ENCODE results near the gene PI4KA. TPM values are rescaled to one million over a fixed set of nuclear protein-coding genes. Genes with fewer than 3 reads are reported as not detected.
"Not testable (repeated sequence)": the region's sequence is repeated elsewhere in the genome, so short reads cannot be mapped to it uniquely, and the experiment has no call there.

Gene PI4KA
- total RNA-seq, 2 experiments from 2014 or later, result 57.9 to 59.0 TPM

DNA sequence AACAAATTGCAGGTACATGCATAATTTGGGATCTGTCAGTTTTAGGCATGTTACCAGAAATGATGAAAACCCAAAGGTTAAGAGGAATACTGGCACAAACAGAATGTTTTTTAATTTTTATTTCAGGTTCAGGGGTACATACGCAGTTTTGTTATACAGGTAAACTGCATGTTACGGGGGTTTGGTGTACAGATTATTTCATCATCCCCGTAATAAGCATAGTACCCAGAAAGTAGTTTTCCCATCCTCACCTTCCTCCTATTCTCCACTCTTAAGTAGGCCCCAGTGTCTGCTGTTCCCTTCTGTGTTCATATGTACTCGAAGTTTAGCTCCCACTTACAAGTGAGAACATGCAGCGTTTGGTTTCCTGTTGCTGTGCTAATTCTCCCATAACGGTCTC lies 33.0 kb downstream of the PI4KA start:
- POLR2A ChIA-PET, result interaction anchor here (0.5 kb wide), 1 partner anchor 90 kb away, joined by 9 read pairs; no protein-coding TSS in a partner anchor
- CTCF ChIA-PET, result no interaction called here

DNA sequence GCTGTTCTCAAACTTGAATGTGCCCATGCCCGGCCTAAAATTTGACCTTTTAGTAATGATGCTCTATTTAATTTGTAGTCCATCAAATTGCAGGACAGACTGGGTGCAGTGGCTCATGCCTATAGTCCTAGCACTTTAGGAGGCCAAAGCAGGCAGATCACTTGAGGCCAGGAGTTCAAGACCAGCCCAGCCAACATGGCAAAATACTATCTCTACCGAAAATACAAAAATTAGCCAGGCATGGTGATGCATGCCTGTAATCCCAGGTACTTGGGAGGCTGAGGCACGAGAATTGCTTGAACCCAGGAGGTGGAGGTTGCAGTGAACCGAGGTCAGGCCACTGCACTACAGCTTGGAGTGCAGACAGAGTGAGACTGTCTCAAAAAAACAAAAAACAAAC lies 33.4 kb downstream of the PI4KA start:
- POLR2A ChIA-PET, result not testable (repeated sequence)

DNA sequence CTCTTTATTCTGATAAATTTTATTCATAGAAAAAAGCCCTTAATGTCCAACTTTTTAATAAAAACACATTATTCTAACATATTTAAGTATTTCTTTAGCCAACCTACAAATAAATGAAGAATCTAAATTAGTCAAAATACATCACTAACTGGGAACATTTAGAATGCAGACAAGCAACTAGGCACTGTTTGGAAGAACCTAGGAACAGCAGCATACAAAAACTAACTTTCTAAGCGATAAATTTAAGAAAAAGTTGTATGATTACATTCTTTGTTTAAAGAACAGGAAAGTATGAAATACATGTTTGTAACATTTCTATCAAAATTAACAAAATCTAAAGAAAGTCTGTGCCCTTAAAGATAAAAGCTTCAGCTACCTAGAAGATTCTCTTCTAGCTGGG lies 35.3 kb downstream of the PI4KA start:
- CTCF ChIA-PET, result no interaction called here
- POLR2A ChIA-PET, result no interaction called here

More for the DNA sequence above, 33.4 kb downstream of the PI4KA start:
- CTCF ChIA-PET, result not testable (repeated sequence)

DNA sequence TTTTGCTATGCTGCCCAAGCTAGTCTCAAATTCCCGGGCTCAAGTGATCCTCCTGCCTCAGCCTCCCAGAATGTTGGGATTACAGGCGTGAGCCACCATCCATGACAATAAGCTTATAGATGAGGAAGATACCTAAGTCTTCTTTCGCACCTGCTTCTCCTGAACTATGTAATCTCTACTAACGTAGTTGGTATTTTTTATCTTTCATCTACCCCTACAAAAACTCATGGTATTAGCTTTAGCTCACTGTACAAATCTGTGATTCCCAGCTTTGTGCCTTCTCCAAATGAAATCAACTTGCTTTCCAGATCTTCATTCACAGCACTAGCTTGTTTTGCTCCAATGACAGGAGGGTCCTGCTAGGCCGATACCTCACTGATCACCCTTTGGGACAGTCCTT lies 36.4 kb downstream of the PI4KA start:
- POLR2A ChIA-PET, result interaction anchor here (0.5 kb wide), 1 partner anchor 58 kb away, joined by 3 read pairs; no protein-coding TSS in a partner anchor
- CTCF ChIA-PET, result no interaction called here

DNA sequence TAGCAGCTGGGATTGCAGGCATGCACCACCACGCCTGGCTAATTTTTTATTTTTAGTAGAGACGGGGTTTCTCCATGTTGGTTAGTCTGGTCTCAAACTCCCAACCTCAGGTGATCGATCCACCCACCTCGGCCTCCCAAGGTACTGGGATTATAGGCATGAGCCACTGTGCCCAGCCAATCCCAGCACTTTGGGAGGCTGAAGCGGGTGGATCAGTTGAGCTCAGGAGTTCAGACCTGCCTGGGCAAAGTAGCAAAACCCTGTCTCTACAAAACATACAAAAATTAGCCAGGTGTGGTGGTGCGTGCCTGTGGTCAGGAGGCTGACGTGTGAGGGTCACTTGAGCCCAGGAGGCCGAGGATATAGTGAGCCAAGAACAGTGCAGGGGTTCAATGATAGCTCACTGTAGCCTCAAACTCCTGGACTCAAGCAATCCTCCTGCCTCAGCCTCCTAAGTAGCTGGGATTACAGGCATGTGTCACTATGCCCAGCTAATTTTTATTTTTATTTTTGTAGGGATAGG lies 36.8 kb downstream of the PI4KA start:
- CTCF ChIA-PET, result not testable (repeated sequence)
- POLR2A ChIA-PET, result interaction anchor here (0.5 kb wide), 1 partner anchor 58 kb away, joined by 3 read pairs; no protein-coding TSS in a partner anchor

DNA sequence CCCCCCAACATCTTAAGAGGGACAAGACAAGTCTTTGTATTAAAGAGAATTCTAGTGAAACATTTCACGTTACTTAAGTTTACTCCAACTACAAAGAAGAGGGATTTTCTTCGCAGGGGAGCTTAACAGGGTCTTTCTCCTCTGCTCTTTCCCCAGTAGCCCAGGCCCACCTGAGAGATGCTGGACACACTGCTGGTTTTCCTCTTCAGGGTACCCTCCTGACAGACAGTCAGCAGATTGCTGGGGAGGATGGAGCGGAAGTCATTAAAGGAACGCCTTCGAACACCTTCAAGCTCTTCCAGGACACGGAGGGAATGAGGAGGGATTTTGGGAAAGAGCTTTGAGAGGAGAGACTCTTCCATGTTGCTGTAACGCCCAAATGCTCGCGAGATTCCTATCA lies 39.1 kb downstream of the PI4KA start:
- CTCF ChIA-PET, result no interaction called here

DNA sequence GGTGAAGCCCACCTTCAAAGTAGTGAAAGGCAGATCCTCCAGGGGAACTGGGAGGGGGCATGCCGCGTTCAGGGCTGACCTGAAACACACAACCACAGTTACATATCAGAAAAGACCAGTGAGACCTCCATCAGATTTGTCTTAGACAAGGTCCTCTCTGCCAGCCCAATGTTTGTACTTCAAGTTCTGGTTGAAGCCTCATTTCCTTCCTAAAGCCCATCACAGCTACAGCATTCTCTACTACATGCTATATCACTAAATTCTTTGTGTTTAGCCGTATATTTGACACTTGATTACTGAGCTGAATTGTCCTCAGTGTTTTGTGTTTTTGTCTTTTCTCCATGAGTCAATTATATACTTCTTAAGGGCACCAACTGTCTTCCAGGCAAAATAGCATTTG lies 40.1 kb downstream of the PI4KA start:
- ChIA-PET POLR2A (no interaction called here), CTCF (no interaction called here)

More for the DNA sequence above, 39.1 kb downstream of the PI4KA start:
- POLR2A ChIA-PET, result no interaction called here

DNA sequence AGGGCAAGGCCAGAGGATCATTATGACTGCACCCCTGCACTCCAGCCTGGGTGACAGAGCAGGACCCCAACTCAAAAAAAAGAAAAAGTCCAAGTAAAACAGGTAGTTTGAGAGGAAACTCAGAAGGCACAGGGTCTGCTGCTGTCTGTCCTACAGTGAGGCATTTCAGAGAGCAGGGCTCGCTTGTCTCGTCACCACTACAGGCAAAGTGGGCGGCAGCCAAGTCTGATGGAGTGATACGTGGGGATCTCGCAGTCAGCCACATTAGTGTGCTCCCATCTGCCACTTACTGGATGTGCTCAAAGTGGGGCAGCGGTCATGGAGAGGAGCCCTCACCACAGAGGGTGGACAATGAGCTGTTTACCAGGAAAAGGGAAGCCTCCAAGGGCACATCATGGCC lies 42.1 kb downstream of the PI4KA start:
- ChIA-PET CTCF (no interaction called here), POLR2A (no interaction called here)

DNA sequence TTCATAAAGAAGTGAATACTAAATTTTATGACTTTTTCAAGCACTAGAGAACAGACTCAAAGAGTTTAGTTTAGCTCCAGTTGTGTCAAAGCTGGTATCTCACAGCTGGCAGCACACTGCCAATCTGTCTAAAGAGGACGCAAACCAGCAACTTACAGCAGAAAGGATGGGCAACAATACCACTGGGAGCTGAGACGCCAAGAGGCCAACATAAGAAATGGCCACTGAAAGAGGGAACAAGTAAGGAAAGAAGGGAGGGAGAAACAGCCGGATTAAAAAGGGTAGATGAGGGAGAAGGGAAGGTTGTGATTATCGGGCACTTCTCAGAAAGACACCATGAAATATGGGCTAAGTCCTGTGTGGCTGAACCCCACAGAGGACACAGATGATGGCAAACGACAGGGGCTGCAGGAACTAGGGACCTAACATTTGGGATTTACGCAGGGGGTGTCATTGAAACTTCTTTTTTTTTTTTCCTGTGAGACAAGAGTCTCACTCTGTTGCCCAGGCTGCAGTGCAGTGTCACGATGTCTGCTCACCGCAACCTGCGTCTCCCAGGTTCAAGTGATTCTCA lies 43.0 kb downstream of the PI4KA start:
- POLR2A ChIA-PET, result no interaction called here
- CTCF ChIA-PET, result interaction anchor here (0.7 kb wide), 2 partner anchors 19 to 178 kb away, joined by 3 read pairs; no protein-coding TSS in a partner anchor

DNA sequence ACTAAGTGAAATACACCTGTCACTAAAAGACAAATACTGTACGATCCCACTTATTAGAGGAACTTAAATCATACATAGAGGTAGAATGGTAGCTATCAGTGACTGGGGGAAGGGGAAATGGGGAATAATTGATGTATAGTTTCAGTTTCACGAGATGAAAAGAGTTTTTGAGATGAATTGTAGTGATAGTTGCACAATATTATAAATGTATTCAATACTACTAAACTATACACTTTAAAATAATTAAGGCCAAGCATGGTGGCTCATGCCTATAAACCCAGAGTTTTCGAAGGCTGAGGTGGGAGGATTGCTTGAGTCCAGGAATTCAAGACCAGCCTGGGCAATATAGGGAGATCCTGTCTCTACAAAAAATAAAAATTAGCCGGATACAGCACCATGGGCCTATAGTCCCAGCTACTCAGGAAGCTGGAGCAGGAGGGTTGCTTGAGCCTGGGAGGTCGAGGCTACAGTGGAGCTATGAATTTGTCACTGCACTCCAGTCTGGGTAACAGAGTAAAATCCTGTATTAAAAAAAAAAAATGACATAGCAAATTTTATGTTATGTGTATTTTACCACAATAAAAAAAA lies 44.3 kb downstream of the PI4KA start:
- ChIA-PET CTCF (no interaction called here), POLR2A (no interaction called here)

DNA sequence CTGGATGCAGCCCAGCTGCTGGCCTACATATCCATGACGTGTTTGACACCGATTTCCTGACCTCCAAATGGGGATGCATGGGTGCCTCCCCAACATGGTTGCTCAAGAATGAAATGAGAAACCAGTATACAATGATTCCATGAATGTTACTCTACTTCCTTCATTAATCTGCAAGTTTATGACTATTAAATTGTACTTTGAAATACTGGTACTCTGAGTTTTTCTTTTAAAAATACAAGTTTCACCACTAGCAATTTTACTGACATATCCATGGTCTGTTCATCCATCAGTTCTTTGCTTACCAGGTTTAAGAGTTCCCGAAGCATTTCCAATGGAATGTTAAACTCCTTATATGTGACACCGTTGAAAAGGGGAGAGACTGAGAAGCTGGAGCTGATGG lies 45.6 kb downstream of the PI4KA start:
- ChIA-PET POLR2A (no interaction called here), CTCF (no interaction called here)

DNA sequence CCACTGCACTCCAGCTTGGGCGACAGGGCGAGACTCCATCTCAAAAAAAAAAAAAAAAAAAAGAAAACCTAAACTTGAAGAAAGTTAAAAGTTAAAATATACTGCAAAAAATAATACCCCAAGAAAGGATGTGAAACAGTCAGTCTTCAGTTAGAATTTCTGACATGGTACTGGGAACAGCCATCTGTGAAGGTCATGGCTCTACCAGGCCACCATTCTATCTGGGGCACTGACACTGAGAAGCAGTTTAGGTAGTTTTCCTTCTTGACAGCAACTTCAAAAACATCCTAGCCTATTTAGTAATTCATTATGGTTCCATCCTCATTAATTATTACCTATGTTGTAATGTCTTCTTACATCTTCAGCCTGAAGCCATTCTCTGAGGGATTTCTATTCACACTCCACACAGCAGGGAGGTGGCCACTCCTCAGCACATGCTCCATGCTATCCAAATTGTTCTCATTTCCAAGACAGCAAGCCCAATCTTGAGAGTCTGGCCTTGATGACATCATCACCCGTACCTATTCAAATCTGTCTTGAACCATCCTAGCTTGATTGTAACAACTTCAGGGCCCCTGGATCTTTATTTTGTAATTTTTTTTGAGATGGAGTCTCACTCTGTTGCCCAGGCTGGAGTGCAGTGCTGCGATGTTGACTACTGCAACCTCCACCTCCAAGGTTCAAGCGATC lies 46.5 kb downstream of the PI4KA start:
- POLR2A ChIA-PET, result no interaction called here

DNA sequence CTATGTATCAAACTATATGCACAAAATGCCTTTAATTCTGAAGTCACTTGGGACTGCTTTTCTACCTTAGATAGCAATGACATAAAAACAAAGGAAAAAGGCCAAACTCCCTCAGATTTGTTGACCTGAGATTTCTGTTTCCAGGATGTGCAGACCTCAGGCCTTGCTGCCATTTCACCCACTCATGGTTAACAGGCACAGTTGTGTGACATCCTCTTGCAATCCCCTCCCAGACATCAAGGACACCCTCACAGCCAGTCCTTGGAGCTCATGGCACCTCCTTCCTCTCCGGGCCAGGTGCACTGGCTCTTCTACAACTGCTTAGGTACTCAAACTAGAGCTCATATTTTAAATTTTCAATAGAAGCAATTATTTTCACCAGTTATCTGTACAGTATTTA lies 47.4 kb downstream of the PI4KA start:
- ChIA-PET POLR2A (no interaction called here), CTCF (no interaction called here)

More for the DNA sequence above, 46.5 kb downstream of the PI4KA start:
- CTCF ChIA-PET, result no interaction called here

DNA sequence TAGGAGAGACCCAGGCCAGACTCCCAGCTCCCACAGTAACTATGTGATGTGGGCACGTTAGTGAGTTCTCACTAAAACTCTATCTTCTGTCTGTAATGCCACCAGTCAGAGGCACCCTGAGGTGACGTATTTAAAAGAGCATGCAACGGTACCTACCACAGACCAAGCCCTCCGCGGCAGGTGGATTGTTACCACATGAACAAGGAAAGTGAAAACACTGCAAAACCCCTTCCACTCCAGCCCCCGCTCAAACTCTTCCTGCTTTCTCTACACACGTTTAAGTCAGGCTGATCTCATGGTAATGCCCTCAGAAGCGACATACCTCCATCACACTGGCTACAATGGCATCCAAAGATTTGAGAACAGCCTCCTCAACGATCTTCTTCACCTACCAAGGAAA lies 48.0 kb downstream of the PI4KA start:
- ChIA-PET POLR2A (no interaction called here), CTCF (interaction anchor here (0.9 kb wide), 1 partner anchor 26 kb away, joined by 4 read pairs; no protein-coding TSS in a partner anchor)

DNA sequence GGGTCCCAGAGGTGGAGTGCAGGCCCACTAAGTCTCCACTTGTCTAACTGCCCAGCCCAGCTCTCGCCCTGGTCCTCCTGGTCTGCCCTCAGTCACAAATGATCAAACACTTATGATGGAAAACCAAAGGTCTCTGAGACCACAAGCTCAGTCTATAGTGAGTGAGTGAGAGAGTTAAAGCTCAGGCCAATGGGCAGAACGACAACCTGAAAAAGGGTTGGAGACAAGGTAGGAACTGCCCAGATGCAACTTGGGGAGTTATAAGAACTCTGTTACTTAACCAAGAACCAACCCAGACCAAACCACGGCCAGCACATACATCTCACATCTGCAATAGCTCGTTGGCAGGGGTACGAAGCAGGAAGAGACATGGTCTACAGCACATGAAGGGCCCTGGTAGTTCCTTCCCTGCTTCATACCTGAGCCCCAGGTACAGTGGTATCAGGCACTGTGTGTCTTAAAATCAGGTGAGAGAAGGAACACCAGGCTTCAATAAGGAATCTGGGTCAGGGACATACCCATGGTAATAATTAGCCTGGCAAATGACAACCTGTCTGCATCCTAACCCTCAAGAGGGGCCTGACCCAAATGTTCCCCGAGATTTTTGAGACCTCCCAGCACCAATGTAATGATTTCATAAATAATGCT lies 48.9 kb downstream of the PI4KA start:
- CTCF ChIA-PET, result interaction anchor here (0.9 kb wide), 1 partner anchor 25 kb away, joined by 4 read pairs; no protein-coding TSS in a partner anchor
- POLR2A ChIA-PET, result no interaction called here

DNA sequence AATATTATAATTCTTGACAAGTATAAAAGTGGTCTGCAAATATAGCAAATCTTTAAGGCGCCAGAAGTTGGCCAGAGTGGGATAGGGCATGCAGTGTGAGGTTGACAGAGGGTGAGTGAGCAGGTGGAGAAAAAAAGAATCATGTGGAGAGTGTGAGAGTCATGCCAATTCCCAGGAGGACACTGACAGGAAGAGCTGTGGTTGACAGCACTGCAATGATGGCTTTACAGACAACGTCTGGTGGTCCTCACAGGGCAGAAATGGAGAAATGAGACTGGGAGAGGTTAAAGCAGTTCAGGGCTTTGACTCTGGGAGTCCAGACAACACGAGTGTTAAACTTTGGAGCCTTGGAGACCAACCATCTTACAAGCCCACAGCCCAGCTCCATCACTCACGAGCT lies 49.8 kb downstream of the PI4KA start:
- CTCF ChIA-PET, result no interaction called here
- POLR2A ChIA-PET, result no interaction called here

DNA sequence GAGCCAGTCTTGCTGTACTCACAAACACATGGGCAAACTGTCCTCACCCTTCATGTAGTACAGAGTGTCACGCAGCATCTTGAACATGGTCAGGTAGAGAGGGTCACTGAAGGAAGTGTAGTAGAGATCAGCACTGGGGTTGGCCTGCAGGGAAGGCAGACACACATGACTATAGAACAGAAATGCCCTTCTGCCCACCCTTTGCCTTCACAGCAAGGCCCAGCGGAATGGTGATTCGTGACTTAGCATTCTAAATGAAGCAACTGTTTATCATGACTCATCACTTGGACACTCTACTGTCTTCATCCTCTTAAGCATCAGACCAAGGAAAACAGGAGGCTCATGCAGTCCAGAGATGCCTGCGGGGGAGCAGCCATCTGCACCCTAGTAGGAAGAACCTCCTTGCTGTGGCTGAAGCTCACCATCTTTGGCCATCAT lies 51.3 kb downstream of the PI4KA start:
- ChIA-PET CTCF (no interaction called here), POLR2A (no interaction called here)

DNA sequence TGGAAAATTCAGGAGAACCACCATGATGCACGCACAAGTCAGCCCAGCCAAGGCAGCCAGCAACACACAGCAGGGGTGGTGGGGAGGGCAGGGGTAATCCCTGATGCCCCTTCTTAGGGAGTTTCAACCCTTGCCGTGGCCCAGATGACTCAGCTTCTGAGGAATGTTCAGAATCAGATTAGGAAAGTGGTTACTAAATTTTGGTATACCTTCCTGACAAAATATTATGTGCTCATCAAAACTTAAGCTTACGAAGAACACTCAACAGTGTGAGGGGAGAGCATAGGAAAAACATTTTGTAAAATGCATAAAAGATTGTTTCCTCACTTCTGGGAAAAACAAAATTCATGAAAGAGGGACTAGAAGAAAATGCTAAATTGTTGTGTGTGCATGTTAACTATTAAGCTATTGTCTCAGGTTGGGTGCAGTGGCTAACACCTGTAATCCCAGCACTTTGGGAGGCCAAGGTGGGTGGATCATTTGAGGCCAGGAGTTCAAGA lies 52.6 kb downstream of the PI4KA start:
- ChIA-PET CTCF (no interaction called here), POLR2A (interaction anchor here (0.8 kb wide), 1 partner anchor 10 kb away, joined by 7 read pairs; no protein-coding TSS in a partner anchor)

DNA sequence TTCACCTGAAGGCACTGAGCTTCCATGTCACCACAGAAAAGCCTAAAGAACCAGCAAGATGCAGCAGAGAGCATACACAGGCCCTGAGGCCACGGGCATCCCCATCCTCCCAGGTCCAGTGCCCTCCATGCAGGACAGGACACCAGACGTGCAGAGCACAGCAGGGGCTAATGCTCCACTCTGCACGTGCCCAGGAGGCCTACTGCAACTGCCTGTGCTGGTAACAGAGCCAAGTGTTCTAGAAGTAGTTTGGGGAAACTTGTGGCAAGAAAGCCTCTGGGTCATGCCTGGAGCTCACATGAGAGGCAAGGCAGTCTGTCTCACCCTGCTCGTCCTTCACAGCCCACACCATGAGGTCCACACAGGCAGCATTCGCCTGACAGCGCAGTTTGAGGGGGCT lies 54.0 kb downstream of the PI4KA start:
- POLR2A ChIA-PET, result no interaction called here
- CTCF ChIA-PET, result interaction anchor here (0.7 to 0.9 kb wide), 2 partner anchors 181 to 198 kb away, joined by 3 read pairs; partner anchors contain the start of gene THAP7

DNA sequence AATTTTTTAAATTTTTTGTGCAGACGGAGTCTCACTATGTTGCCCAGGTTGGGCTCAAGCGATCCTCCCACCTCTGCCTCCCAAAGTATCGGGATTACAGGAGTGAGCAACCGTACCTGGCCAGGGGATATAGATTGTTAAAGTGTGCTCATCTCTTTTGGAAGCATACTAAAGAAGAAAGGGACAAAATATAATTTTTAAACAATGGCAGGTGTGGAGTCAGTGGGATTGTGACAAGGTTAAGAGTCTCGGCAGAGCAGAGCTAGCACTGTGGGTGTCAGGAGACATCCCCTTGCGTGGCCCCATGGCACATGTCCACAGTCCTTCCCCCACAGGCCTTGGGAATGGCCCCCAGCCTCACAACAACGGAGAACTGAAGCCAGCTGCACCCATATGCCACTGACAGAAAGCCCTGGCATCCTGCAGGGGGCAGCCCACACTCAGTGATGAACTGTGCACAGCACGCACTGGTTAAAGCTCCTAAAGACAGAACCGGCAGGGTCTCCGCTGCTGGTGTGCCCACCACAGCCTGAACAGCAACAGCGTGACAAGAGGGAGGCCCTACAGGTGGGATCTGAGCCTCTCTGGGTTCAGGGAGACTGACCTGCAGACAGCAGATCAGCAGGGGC lies 54.8 kb downstream of the PI4KA start:
- POLR2A ChIA-PET, result no interaction called here
- CTCF ChIA-PET, result interaction anchor here (0.5 to 0.9 kb wide), 3 partner anchors 182 to 298 kb away, joined by 3 read pairs; partner anchors contain the start of gene THAP7

Measured in activated CD8-positive, alpha-beta memory T cell treated with anti-CD3 and anti-CD28 coated beads for 36 hours (primary cell).